ENCODE data around the gene SERPINI1. TPM values are rescaled to one million over a fixed set of nuclear protein-coding genes. Genes with fewer than 3 reads are reported as not detected.

Gene SERPINI1
- total and polyA plus RNA-seq, 9 of the 15 experiments (the other 6 are each of a cell fraction or from before 2014, with no cell fraction given): 1.6 to 9.9 (median 3.5) TPM

GRCh38 chr3:167723872-167724271 lies 11.6 kb upstream of the SERPINI1 start (continued):
- no peak for TF ChIP-seq REST (IDR thresholded peaks at IDR 0.05; ENCODE audit: borderline replicate concordance)
- TF ChIP-seq REST (CRISPR knock-in tag; IDR thresholded peaks at IDR 0.05; ENCODE audit: low read depth): no peak
- peak; percentile 77 for TF ChIP-seq MTA2 (IDR thresholded peaks at IDR 0.05; ENCODE audit: low read depth)
- peak; percentile 46; the same call in 1 of the 2 replicates for TF ChIP-seq ILF3 (IDR thresholded peaks at IDR 0.05; ENCODE audit: borderline replicate concordance)
- TF ChIP-seq RERE (CRISPR knock-in tag; IDR thresholded peaks at IDR 0.05; ENCODE audit: borderline replicate concordance): no peak
- TF ChIP-seq ZBTB1 (CRISPR knock-in tag; IDR thresholded peaks at IDR 0.05; ENCODE audit: borderline replicate concordance, low read depth): no peak
- TF ChIP-seq RAD21 (CRISPR knock-in tag; conservative IDR thresholded peaks at IDR 0.05 in 1 of 2, IDR thresholded peaks at IDR 0.05 in 1 of 2): no peak
- TF ChIP-seq HNRNPLL (IDR thresholded peaks at IDR 0.05; ENCODE audit: low read depth, low read length, poor library complexity, severe bottlenecking): no peak
- no peak for TF ChIP-seq E2F6 (IDR thresholded peaks at IDR 0.05; ENCODE audit: borderline replicate concordance in 1 of 2, extremely low read depth in 1 of 2, insufficient read depth in 1 of 2, insufficient read length in 1 of 2, low read depth in 1 of 2, low read length in 1 of 2, poor library complexity in 1 of 2, severe bottlenecking in 1 of 2)
- TF ChIP-seq CREBBP (IDR thresholded peaks at IDR 0.05; ENCODE audit: low read depth, low read length): no peak
- TF ChIP-seq KLF6 (CRISPR knock-in tag; IDR thresholded peaks at IDR 0.05; ENCODE audit: borderline replicate concordance): no peak
- no peak for TF ChIP-seq POLR2H (tag; IDR thresholded peaks at IDR 0.05; ENCODE audit: low read depth)
- TF ChIP-seq SMARCE1 (IDR thresholded peaks at IDR 0.05): peak; percentile 82

Measured in K562 (cell line).